Sigmoid colon (tissue), 7 donors: ENCODE results near the gene LINGO1. TPM values are rescaled to one million over a fixed set of nuclear protein-coding genes. Genes with fewer than 3 reads are reported as not detected.

Source experiments
- DNase-seq: peaks from one replicate; pipeline ENCODE4 v3.0.0-alpha.2; 2019
- H3K27ac ChIP-seq, 4 donors: fragments of 200-600 bp; sonication (generic); one replicate each; pipeline ENCODE4 v1.5.1; 2016 to 2019; ENCODE audit warnings: mild to moderate bottlenecking in 1 of 4
- H3K27me3 ChIP-seq, 3 donors: fragments of 200-600 bp; sonication (generic); one replicate each; pipeline ENCODE4 v1.5.1; 2019; ENCODE audit warnings: mild to moderate bottlenecking in 1 of 3
- H3K36me3 ChIP-seq, 4 donors: fragments of 200-600 bp; sonication (generic); one replicate each; pipeline ENCODE4 v1.5.1; 2016 to 2019
- H3K4me1 ChIP-seq, 4 donors: fragments of 200-600 bp; sonication (generic); one replicate each; pipeline ENCODE4 v1.5.1; 2017 to 2019
- H3K4me3 ChIP-seq, 4 donors: fragments of 200-600 bp; sonication (generic); one replicate each; pipeline ENCODE4 v1.5.1; 2017 to 2019; ENCODE audit warnings: mild to moderate bottlenecking in 2 of 4, moderate library complexity in 1 of 4
- H3K9me3 ChIP-seq, 4 donors: fragments of 200-600 bp in 3 of 4; sonication (generic) in 3 of 4; one replicate each; pipeline versions ENCODE4 v1.5.1 to v1.6.1; 2013 to 2019
- CTCF ChIP-seq, 4 experiments: fragments of 450-650 bp in 3 of 4; fragments of 200-600 bp in 1 of 4; IDR thresholded peaks; one replicate each; pipeline ENCODE4 v1.5.1; 2016 to 2019; ENCODE audit warnings: antibody characterized with exemption in 4 of 4, mild to moderate bottlenecking in 3 of 4, moderate library complexity in 2 of 4
- EP300 ChIP-seq, 4 donors: sonication (generic); formaldehyde crosslinking; IDR thresholded peaks; one replicate each; pipeline ENCODE4 v1.6.1; 2017; ENCODE audit warnings: antibody characterized with exemption in 4 of 4
- POLR2A ChIP-seq, 2 donors: fragments of 450-650 bp; IDR thresholded peaks; one replicate each; pipeline ENCODE4 v1.6.1; 2016; ENCODE audit warnings: antibody characterized with exemption in 2 of 2, mild to moderate bottlenecking in 2 of 2, moderate library complexity in 2 of 2
- POLR2AphosphoS5 ChIP-seq, 4 donors: sonication (generic); formaldehyde crosslinking; IDR thresholded peaks; one replicate each; pipeline ENCODE4 v1.6.1; 2017; ENCODE audit warnings: antibody characterized with exemption in 4 of 4
- WGBS, 2 donors: extraction: QIAGEN DNeasy Blood & Tissue Kit; methylation state at CpG; one replicate each; pipeline ENCODE4 v1.1.7; 2013; 5-methylcytosine and 5-hydroxymethylcytosine counted together
- intact Hi-C: fragments of 100-400 bp; cut with DNase I; formaldehyde crosslinking; loops from one replicate; pipeline ENCODE4 v1.15.1; 2023
- polyA plus RNA-seq, 3 donors: library from polyadenylated mRNA; stranded (reverse); fragments of 200-250 nt; gene quantifications; one replicate each; pipeline ENCODE4 v1.2.3, GENCODE V29; 2013
- total RNA-seq, 4 donors: library from RNA; depleted of rRNA; stranded (reverse); fragments of >200 nt; gene quantifications; one replicate each; pipeline ENCODE4 v1.1.0, GENCODE V29; 2016
- donor health status: healthy with polysubstance abuse.
- donor health status: Bipolar disorder and iron deficiency.
- donor health status: healthy.

LINGO1 gene
- total and polyA plus RNA-seq, 7 donors, result under 0.01 to 3.9 (median 0.68) TPM

GRCh38 chr15:77634266-77634962 is 1.7 kb upstream of the LINGO1 start:
- H3K9me3 ChIP-seq, result no peaks in the 10 kb centered on the region
- H3K4me1 ChIP-seq, result peaks cover 0 to 32% (median 22%) of the 10 kb centered on the region in 4 donors
- WGBS, 2 donors, result 2 to 3% methylated on average over 34 of the region's 34 CpGs
- no peak for TF ChIP-seq POLR2A (IDR thresholded peaks at IDR 0.05)
- TF ChIP-seq CTCF (IDR thresholded peaks at IDR 0.05), result no peak
- TF ChIP-seq POLR2AphosphoS5 (IDR thresholded peaks at IDR 0.05), result no peak
- no peak for TF ChIP-seq EP300 (IDR thresholded peaks at IDR 0.05)
- no peak overlapping the region for H3K27ac ChIP-seq
- H3K4me3 ChIP-seq, result no peak overlapping the region
- peaks cover 29 to 62% (median 51%) of the 10 kb centered on the region in 3 donors for H3K27me3 ChIP-seq
- DNase-seq, result peak; percentile 75
- H3K36me3 ChIP-seq, result no peaks in the 10 kb centered on the region
- intact Hi-C loops, result loop anchor here (5.0 kb wide), 1 partner anchor 188 kb away; no protein-coding TSS in a partner anchor

DNA sequence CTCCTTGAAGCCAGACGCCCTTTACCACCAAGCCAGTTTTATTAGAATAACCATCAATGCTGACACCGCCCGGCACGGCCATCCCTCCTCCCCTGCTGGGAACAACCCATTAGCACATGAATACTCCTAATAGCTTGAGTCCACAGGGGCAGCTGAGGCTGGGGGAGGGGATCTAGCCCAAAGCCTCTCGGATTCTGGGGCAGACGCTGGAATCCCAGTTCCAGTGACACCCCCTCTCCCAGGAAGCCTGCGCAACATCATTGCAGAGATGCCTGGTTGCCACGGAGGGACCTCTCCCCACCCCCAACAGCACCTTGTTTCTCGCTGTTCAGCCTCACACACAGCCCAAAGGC is 1.2 kb upstream of the LINGO1 start:
- H3K27ac ChIP-seq, result no peak overlapping the region
- H3K27me3 ChIP-seq, result peaks cover 29 to 64% (median 51%) of the 10 kb centered on the region in 3 donors
- no peaks in the 10 kb centered on the region for H3K36me3 ChIP-seq
- WGBS, 2 donors, result 13 to 16% methylated on average over 9 of the region's 9 CpGs
- H3K4me1 ChIP-seq, result peaks cover 0 to 32% (median 22%) of the 10 kb centered on the region in 4 donors
- no peak for DNase-seq
- TF ChIP-seq CTCF (IDR thresholded peaks at IDR 0.05) (no peak), EP300 (IDR thresholded peaks at IDR 0.05) (no peak), POLR2A (IDR thresholded peaks at IDR 0.05) (no peak), POLR2AphosphoS5 (IDR thresholded peaks at IDR 0.05) (no peak)
- H3K4me3 ChIP-seq, result peak overlapping the region in 1 of 4 donors; percentile 52
- no peaks in the 10 kb centered on the region for H3K9me3 ChIP-seq
- intact Hi-C loops, result loop anchor here (5.0 kb wide), 1 partner anchor 188 kb away; no protein-coding TSS in a partner anchor

DNA sequence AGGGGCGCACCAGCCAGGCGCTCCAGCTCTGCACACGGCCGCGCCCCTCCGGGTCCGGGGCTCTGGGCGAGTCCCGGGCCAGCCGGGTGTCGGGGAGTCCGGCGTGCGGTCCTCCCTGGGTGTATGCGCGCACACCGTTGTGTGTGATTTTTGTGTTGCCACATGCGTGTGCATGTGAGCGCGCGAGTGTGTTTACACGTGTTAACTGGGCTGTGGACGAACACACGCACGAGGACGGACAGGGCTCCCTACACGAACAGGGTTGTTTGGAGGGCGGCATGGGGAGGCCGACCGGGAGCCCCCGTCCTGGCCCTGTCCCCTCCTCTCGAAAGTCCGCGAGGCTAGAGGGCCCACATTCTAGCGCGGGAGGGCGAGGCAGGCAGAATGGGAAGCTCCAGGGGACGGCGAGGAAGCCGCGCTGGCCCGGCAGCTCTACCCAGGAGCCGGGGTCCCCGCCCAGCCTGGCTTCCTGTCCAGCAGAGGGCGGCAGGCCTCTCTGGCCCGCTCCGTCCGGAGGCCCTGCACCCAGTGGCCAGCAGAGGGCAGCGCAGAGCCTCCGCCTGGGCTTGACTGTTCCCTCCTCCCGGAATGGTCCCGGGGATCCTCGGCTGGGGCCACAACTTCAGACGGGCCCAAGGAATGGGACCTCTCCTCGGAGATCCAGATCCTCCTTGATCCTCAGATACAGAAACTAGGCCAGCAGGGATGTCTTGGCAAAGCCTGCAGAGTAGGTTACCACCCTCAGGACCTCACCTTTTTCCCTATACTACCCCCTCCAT is 611 bp upstream of the LINGO1 start:
- H3K27ac ChIP-seq, result peak overlapping the region in 2 of 4 donors; percentile 6 to 13
- TF ChIP-seq CTCF (IDR thresholded peaks at IDR 0.05), result peak; percentile 90 to 100 (median 98)
- no peak for TF ChIP-seq POLR2A (IDR thresholded peaks at IDR 0.05)
- peaks cover 0 to 32% (median 22%) of the 10 kb centered on the region in 4 donors for H3K4me1 ChIP-seq
- no peaks in the 10 kb centered on the region for H3K36me3 ChIP-seq
- peak overlapping the region; percentile 34 to 52 (median 48) for H3K4me3 ChIP-seq
- H3K27me3 ChIP-seq, result peaks cover 29 to 66% (median 51%) of the 10 kb centered on the region in 3 donors
- DNase-seq, result peak; percentile 88
- no peaks in the 10 kb centered on the region for H3K9me3 ChIP-seq
- intact Hi-C loops, result loop anchor here (5.0 kb wide), 1 partner anchor 189 kb away; no protein-coding TSS in a partner anchor
- WGBS, 2 donors, result 1% methylated on average over 55 of the region's 55 CpGs

- no peak for DNase-seq
- peaks cover 29 to 63% (median 51%) of the 10 kb centered on the region in 3 donors for H3K27me3 ChIP-seq
- peak overlapping the region in 3 of 4 donors; percentile 45 to 48 (median 46) for H3K4me3 ChIP-seq
- H3K27ac ChIP-seq, result no peak overlapping the region
- H3K9me3 ChIP-seq, result no peaks in the 10 kb centered on the region
- no peaks in the 10 kb centered on the region for H3K36me3 ChIP-seq
- intact Hi-C loops, result loop anchor here (5.0 kb wide), 1 partner anchor 190 kb away; no protein-coding TSS in a partner anchor
- 2 to 3% methylated on average over 47 of the region's 47 CpGs for WGBS, 2 donors
- peaks cover 0 to 32% (median 22%) of the 10 kb centered on the region in 4 donors for H3K4me1 ChIP-seq
- TF ChIP-seq POLR2A (IDR thresholded peaks at IDR 0.05) (no peak), POLR2AphosphoS5 (IDR thresholded peaks at IDR 0.05) (no peak), EP300 (IDR thresholded peaks at IDR 0.05) (no peak)
Observed at GRCh38 chr15:77631745-77632533, 773 bp downstream of the LINGO1 start.
